Germinal center (tissue), 1 donor: ENCODE measurements around the gene GGA2.
A peak's percentile ranks its signal among the peaks of the same experiment; 100 is the strongest.
"Not testable (repeated sequence)": the region's sequence is repeated elsewhere in the genome, so short reads cannot be mapped to it uniquely, and the experiment has no call there.

Experiments used
- DNase-seq: peaks from one replicate; pipeline ENCODE4 v3.0.0; 2012; ENCODE audit warnings: mixed read lengths, low spot score

The GGA2 gene

GRCh38 chr16:23510164-23510914, at the start of gene GGA2:
TSS of gene GGA2 (minus strand) at chr16:23510494. CDS start at chr16:23510411, 83 bp downstream.
- peak; percentile 86 for DNase-seq

DNA sequence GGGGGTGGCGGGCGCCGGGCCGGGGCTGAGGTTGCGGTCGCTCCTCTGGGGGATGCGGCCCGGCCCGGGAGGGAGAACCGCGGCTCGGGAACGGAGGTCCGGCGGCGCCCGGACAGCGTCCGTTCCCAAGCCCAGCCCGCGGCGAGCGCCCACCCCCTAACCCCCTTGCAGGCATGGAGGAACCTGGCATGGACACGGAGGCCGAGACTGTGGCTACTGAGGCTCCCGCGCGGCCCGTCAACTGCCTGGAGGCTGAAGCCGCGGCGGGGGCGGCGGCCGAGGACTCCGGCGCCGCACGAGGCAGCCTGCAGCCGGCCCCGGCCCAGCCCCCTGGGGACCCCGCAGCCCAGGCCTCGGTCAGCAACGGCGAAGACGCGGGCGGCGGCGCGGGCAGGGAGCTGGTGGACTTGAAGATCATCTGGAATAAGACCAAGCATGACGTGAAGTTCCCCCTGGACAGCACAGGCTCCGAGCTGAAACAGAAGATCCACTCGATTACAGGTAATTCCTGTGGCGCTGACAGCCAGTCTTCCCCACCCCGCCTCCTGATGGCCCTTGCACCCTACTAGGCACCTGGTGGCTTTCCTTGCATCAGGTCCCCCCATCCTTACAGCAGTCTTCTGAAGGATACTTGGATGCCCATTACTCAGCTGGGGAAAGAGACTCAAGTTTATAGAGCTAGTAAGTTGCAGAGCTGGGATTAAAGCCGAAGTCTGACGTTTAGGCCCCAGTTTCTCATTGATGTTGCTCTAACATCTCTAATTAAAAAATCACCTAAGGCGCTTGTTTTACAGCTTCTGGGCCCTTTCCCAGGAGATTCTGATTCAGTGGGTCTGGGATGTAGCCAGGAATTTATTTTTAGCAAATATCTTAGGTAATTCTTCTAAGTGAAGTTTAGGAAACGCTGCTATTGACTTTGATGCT, 47.7 kb upstream of the GGA2 start:
- no peak for DNase-seq

DNA sequence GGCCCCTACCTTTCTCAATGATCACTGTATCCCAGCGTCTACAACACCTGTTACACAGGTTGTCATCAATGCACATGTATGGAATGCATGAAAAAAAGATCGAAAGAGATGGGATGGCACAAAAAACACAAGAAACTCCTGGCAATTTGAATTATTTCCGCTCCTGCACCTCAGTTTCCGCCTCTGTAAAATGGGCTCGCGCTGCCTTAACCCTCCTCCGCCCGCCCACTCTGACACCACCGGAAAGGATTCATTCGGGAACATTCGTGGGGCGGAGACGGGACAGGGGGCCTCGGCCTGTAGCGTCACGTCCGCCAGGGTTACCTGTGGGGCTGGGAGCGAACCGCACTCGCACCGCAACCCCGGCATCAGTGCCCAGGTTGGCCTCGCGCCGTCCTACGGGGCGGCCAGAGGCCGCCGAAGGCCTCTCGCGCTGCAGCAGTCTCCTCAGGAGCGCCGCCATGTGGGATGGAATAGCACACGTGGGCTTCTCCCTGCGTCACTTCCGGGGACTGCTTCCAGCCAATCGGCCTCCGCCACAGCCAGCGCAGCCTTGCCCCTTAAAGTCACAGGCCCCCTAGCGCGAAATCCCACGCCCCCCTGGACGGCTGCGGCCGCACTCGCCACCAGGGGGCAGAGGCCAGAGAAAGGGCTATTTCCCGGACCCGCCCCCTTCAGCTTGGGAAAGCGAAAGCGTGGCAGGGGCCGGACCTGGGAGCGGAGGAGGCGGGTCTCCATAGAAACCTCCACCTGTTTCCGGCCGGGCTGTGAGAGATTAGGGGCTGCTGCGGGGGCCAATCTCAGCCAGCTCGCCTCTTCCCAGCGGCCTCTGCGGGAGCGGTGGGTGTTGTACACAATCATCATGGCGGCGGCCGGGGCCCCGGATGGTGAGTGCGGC, 46.8 kb upstream of the GGA2 start, which contains the start of the genes EARS2 and UBFD1:
TSS of gene EARS2 (minus strand) at position 470 of the 898 bp plus-strand sequence. CDS start at position 463, 7 bp downstream.
TSS of gene UBFD1 (plus strand) at position 847 of the 898 bp plus-strand sequence. CDS start at position 863, 16 bp downstream.
- peak; percentile 96 for DNase-seq

GRCh38 chr16:23554536-23554935, 44.2 kb upstream of the GGA2 start:
- DNase-seq: no peak

DNA sequence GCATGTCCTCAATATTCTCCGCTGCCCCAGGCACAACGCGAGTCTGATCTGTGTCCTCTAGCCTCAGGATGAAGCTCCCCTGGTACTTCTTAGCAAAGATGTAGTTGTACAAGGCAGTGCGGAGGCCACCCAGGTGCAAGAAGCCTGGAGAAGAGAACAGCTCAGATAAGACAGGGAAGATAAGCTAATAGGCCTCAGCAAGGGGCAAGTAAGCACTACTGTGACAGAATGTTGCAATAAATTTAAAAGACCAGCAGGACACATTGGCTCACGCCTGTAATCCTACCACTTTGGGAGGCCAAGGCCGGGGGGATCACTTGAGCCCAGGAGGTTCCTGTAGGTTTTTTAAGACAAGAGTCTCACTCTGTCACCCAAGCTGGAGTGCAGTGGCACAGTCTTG, 41.9 kb upstream of the GGA2 start:
- DNase-seq: no peak

- DNase-seq: no peak
These were observed 39.6 kb upstream of the GGA2 start for GRCh38 chr16:23549938-23550337.

GRCh38 chr16:23544436-23544835, 34.1 kb upstream of the GGA2 start:
- DNase-seq: no peak

DNA sequence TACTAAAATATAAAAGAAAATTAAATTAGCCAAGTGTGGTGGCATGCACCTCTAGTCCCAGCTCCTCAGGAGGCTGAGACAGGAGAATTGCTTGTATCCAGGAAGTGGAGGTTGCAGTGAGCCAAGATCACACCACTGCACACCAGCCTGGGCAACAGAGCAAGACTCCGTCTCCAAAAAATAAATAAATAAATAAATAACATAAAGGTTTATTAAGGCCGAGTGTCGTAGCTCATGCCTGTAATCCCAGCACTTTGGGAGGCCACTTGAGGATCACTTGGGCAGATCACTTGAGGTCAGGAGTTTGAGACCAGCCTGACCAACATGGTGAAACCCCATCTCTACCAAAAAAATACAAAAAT, 30.5 kb upstream of the GGA2 start:
- not testable (repeated sequence) for DNase-seq

GRCh38 chr16:23539984-23540816, 29.9 kb upstream of the GGA2 start:
- DNase-seq: no peak

DNA sequence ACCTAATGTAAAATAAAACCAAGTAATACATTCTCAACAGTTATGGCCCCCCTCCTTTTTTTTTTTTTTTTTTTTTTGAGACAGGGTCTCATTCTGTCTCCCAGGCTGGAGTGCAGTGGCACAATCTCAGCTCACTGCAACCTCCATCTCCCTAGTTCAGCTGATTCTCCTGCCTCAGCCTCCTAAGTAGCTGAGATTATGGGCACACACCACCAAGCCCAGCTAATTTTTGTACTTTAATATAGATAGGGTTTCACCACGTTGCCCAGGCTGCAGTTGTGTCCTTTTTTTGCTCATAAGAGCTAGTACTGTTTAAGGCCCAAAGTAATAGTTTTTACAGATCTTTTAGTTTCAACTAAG, 28.6 kb upstream of the GGA2 start:
- DNase-seq: no peak

- DNase-seq: no peak
These were observed 27.1 kb upstream of the GGA2 start for GRCh38 chr16:23537390-23537789.

- no peak for DNase-seq
These were observed 25.6 kb upstream of the GGA2 start for GRCh38 chr16:23535901-23536300.

GRCh38 chr16:23534868-23535860, 24.9 kb upstream of the GGA2 start:
- DNase-seq: no peak

- no peak for DNase-seq
These were observed 22.2 kb upstream of the GGA2 start for GRCh38 chr16:23532448-23532847.

DNA sequence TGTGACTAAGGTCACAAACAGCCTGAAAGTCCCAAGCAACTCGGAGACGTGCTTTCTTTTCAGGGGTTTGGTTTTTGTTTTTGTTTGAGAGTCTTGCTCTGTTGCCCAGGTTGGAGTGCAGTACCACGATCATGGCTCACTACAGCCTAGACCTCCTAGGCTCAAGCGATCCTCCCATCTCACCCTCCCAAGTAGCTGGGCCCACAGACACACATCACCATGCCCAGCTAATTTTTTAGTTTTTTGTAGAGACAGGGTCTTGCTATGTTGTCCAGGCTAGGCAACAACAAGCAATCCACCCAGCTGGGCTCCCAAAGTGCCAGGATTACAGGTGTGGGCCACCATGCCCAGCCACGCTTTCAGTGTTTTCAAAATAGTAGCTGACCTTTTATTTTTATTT, 19.8 kb upstream of the GGA2 start:
- no peak for DNase-seq

DNA sequence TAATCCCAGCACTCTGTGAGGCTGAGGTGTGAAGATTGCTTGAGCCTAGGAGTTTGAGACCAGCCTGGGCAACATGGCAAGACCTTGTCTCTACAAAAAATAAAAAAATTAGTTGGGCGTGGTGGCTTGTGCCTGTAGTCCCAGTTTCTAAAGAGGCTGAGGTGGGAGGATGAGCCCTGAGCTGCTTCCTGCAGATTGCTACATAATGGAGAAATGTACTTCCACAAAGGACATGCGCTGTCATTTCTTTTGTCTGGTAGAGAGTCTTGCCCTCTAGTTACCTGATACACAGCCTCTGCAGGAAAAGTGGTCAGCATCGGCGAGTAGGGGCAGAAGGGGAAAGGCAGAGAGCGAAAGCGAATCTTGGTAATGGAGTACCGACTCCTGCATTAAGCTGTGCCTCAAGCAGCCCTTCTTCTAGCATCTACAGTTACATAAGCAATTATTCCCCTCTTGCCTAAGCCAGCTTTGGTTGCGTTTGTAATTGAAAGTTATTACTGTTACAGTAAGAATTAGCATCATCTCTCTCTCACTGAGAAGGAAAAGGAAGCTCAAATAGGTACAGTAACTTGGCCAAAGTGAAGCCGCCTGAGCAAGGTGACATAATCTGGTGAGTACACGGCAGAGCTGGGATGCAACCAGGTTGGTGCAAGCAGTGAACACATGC, 18.5 kb upstream of the GGA2 start:
- no peak for DNase-seq

GRCh38 chr16:23527961-23528643, 17.8 kb upstream of the GGA2 start:
- no peak for DNase-seq

- no peak for DNase-seq
These were observed 14.6 kb upstream of the GGA2 start for GRCh38 chr16:23524886-23525285.
